Hematopoietic multipotent progenitor cell treated with erythropoietin and hydrocortisone succinate and interleukin-3 and kit ligand, for 17 days (in vitro differentiated cells): ENCODE data around the gene GFRA1.

Experiments used
- DNase-seq: peaks from one replicate; pipeline ENCODE4 v3.0.0-alpha.2; 2015; ENCODE audit warnings: low spot score

The GFRA1 gene

DNA sequence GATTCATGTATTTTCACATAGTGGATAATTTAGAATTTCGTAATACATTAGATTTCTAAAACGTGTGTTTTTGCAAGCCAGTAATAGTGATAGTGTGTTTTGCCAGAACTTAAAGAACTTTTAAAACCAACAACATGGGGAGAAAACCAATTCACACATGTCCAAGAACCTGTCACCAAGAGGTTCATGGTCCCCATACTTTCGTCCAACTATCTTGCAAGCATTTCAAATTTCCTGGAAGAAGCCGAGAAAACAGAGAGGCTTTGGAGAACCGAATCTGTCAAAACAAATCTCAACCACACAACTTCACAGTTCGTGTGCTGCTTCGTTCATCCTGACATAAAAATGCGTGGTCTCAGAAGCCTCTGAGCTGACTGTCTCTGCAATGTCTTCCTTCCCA, 31.9 kb downstream of the GFRA1 start:
- no peak for DNase-seq

DNA sequence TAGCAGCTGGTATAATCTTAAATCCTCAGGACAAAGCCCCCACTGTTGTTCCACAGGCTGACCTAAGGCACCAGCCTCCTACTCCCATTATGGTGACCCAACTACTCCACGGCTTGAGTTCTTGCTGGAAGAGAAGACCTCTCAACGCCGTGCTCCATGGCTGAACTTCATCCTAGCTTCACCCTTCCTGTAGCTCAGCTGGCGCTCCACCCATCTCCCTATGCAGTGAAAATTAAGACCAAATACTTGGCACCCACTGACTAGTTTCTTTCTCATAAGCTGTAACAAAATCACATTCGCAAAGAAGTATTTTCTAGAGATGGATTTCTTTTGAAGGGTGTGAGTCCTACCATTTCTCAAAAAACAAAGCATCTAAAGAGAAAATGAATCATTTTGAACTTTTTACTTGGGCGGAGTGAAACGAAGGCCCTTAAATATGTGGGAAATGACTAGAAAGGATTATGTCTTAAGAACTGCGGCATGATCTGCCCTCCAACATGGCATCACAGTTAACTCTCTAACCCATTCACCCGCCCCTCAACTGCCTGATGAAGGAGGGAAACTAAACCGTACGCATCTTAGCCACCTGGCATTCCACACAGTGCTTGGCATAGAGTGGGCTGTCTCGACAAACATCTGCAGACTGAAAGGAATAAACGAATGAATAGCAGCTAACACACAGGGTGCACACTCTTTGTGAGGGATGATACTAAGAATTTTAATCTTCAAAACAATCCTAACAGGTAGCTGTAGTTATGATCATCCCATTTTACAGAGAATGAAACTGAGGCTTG, 32.7 kb downstream of the GFRA1 start:
- no peak for DNase-seq

DNA sequence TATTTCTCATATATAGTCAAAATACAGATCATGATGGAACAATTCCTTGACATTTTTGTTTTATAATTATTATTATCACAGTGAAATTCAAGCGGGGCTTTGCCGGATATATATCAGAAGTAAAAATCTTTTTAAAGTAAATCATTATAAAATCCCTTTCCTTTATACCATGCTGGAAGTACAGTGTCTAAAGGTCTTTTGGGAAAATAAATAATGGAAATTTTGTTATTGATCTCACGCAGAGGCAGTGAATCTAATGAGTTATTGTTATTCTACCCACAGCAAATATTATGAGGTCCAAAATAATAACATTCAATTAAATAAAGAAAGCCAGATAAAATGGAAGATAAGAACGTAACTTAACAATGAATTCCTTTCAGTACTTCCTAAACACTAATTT, 33.8 kb downstream of the GFRA1 start:
- DNase-seq = no peak

DNA sequence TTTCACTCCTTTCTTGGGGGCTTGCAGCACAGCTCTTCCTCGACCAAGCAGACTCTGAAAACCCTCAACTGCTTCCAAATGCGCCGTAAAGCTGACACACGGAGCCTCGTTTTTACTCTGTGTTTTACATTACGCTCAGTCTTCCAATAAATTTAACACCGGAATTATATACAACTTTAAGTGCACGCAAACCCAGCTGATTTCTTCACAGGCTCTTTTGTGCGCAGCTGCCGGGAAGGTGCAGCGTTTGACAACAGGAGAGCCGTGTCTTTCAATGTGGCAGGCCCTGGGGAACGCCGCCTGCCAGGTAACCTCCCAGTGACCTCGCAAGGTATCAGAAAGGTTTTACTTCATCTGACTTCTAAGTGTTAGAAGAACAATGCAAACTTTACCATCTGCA, 35.0 kb downstream of the GFRA1 start:
- DNase-seq = no peak

DNA sequence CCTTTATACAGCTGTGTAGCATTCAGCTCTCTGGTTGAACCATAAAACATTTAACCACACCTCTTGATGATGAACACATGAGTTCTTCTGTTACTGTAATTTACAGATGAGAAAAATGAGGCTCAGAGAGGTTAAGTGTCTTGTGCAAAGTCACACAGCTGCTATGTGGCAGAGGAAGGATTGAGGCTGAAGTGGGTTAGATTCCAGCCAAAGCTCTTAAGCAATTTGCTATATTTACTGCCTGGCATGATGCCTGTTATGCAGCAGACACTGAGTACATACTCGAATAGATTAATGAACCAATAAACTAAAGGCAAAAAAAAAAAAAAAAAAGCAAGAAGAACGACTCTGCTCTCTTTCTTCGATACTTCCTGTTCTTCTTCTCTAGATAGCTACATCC, 35.7 kb downstream of the GFRA1 start:
- DNase-seq = no peak

DNA sequence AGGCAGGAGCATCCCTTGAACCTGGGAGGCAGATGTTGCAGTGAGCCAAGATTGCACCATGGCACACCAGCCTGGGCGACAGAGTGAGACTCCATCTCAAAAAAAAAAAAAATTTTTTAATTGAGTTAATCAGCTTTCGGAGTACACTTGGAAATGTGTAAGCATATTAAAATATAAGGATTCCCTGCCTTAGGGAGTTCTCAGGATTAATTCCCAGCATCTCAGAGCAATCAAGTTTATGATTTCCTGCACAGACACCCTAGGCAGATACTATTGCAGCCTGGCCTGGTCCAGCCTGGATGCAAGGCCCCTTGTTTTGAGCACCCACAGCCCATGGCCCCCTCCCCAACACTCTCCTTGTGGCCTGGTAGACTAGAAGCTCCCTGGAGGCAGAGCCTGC, 39.8 kb downstream of the GFRA1 start:
- no peak for DNase-seq

DNA sequence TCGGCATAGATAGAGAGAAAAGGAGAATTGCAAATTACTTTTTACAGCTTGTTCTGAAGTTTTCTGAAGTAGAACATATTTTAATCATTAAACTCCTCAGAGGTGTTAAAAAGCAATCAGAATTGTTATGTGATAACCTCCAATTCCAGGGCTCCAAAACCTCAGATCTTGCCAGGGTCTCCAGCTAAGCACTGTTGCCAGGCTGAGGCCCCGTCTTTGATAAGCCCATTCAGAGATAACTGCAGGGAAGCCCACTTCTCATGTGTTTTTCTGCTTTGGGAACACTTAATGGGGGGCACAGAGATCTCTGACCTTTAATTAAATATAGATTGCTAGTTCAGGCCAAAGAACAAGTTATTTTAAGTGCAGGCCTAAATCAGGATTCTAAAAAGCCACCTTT, 40.4 kb downstream of the GFRA1 start:
- no peak for DNase-seq

DNA sequence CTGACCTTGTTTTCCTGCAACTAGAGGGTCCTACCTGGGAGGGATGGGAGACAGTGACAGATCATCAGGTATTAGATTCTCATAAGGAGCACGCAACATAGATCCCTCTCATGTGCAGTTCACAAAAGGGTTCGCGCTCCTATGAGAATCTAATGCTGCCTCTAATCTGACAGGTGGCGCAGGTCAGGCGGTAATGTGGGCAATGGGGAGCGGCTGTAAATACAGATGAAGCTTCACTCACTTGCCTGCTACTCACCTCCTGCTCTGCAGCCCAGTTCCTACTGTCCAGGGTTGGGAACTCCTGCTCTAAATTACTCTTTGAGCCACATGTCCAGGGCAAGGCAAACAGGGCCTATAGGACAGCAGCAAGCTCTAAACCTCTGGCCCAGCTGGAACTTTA, 46.2 kb downstream of the GFRA1 start:
- no peak for DNase-seq

DNA sequence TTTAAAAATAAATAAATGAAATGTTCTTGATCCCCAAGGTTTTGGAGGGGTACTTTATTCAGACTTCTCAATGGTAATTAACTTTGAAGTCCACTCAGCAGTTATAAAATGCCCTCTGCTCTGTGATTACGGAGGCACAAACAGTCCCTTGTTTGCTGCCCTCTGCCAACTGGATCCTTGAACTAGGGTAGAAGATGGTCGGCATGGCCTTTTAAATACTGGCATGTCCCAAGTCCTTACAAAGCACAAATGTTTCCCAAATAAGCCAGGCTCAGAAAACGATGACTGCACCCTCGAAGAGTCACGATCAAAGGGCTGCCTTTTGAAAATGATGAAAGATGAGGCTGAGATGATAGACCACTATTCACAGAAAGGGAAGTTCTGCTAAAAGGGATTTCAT, 47.0 kb downstream of the GFRA1 start:
- DNase-seq = no peak

DNA sequence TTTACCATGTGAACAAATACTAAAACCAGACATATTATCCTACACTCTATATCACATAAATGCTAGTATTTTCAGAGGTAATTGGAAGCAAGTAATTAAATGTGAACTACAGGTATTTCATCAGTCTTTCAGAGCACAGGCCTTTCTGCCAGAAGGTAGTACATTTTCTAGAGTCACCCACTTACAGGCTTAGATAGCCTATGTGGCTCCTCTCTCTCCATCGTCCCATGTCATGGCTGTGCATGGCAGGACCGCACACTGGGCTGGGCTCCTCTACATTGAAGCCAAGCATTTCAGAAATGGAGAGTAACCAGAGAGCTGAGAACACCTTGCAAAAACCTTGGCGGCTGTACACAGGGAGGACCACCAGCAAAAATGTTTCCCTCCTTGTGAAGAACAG, 49.7 kb downstream of the GFRA1 start:
- DNase-seq = no peak

DNA sequence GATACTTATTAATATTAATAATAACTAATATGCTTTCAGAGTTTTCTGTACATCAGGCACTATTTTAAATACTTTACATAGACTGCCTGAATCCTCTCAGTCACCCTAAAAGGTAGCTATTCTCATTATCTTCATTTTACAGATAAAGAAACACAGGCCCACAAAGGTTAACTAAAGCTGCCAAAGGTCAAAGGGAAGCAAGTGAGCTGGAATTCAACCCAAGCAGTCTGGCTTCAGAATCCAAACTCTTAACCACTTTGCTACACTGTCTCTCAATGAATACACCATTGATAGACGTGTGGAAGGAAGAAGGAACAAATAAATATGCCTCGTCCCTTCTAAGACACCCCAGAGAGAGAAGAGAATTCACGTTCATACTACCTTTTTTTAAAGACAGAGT, 52.0 kb downstream of the GFRA1 start:
- no peak for DNase-seq

DNA sequence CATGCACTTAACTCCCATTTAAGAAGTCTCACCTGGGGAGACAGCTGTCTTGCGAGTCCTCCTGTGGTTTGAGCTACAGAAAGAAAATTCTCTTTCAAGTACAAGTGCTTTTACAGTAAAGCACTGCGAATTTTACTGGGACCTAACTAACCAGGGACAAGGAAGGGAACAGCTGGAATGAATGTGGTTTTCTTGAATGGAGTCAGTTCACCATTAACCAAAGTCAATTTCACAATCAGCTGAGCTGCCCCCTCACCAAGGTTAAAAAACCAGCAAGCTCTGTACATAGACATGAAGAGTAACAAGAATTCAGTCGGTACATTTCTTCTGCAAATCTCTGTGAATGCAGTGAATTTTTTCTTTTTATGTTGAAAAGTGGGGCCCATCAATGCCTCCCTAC, 56.3 kb downstream of the GFRA1 start:
- no peak for DNase-seq

DNA sequence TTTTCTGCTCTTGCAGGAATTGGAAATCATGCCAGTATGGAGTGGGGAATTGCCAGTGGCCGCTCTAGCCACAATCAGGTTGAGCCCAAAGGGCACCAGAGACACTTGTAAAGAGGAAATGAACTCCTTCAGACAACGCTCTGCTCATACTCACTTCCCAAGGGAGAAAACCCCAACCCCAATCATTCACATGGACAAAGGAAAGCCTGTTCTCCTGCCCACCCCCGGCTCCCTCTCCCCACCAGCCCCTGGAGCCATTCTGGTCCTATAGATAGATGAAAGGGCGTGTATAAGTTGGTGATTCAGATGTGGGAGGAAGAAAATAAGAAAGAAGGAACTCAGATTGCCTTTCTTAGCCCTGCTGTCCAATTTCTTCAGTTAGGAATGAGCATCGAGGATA, 57.4 kb downstream of the GFRA1 start:
- no peak for DNase-seq

DNA sequence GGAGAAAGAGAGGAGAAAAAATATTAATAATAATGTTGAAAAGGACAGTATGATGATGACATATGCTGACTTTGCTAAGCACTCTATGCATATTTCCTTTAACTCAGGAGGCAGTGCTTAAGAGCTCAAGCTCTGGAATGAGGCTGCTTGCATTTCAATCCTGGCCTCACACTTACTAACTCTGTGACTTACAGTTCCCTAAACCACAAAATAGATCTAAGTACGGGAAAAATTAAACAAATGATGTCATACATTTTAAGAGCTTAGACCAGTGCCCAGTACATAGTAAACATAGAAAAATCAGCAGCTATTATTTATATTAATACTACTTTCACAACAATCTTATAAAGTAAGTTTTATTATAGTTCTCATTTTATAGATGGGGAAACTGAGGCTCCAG, 61.3 kb downstream of the GFRA1 start:
- DNase-seq = no peak

DNA sequence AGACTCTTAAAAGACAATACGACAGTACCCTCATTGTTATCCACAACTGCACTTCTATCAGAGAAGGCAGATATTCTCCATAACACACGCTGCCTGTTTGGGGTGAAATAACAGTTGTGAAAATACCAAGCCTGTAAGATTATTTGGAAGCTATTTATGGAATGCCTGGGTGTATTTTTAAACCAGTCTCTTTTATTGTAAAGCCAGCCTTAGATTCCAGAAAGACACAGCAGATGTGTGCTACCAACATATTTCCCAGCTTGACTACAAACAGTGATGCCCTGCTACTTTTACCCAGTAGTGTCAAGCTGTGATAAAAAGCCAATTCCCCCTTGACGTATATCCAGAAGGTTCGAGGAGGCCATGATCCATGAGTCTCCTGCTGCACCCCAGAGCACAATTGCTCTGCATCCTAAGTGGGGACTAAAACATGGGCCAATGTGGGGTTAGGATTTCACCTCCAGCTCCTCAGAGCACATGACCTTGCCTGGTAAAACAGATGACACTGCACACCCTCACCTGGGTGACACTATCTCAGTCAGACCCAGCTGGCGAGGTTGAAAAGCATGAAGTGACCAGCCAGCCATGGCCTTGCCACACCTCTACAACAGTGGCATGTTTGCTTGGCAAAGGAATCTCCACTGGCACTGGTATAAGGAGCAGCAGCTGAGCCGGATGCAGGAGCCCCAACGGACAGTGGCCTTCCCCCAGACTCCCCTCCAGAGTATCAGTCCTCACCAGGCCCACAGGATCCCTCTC, 62.2 kb downstream of the GFRA1 start:
- DNase-seq = no peak

DNA sequence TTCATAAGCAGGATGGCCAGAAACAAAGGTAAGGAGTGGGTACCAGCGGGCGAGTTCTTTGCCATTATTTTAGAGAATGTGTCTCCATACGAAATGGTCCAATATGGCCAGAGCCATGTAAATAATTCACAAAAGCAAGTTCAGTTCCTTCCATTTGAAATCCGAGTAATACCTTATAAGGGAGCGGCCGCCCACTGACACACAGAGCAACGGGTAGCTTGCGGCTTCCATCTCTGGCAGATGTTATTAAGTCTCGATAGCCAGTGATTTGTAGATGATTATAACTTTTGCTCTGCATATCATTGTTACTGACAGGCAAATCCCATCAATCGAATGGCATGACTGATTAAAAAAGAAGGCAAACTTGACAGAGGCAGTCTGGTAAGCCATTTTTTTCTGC, 63.2 kb downstream of the GFRA1 start:
- no peak for DNase-seq

DNA sequence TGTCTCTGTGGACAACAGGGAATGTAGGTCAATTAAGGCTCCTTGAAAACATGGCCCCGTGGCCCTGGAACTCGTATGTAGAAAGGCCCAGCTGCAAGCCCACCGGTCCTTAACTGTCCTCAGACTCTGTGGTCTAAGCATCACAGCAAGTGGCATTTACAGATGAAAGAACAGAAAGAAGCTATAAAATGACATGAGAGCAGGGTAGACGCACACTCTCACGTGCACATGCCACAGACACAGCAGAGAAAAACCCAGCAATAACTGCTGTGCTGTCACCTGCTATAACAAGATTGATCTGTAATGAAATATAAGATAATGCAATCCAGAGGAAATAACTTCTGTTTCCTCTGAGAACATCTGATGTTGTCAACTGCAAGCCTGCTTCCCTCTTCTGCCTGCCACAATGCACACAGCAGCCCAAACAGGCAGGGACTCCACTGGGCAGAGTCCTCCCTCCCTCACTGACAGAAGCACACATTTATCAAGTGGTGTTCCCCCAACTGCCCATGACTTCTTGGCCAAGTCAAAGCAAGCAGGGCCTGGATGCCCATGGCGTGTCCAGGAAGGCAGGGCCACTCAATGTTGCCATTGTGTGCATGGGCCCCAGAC, 63.9 kb downstream of the GFRA1 start:
- no peak for DNase-seq

DNA sequence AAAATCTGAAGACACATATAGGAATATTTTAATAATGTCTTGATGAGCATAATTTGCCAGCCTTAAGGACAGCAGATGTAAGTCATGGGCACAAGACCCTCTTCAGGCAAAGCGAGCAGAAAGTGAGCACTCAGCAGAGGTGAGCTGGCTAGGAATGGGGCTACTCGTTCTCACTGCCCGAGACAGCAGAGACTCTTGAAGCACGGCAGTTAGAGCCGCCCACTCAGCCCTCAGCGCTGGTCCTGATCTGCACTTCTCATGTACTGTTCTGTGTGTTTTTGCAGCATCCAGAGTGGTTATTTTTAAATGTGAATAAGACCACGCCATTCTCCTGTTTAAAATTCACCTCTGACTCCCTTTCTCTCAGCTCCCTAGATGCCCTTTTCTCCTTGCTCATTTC, 65.3 kb downstream of the GFRA1 start:
- no peak for DNase-seq

DNA sequence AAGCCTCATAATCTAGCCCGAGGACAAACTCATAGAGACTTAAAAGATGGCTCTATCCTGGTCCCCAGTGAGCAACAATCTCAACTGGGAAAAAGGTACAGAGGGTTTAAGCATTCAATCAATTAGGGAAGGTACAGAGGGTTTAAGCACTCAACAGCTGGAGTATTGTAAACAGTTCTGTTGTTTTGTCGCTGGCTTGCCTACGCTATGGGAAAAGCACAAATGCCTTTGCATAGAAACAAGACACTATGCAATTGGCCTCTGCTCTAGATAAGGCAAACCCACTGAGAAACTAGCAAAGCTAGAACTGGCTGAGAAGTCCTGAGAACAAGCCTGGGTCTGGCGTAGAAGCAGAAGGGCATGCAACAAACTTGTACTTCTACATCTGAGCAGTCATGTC, 69.3 kb downstream of the GFRA1 start:
- no peak for DNase-seq

DNA sequence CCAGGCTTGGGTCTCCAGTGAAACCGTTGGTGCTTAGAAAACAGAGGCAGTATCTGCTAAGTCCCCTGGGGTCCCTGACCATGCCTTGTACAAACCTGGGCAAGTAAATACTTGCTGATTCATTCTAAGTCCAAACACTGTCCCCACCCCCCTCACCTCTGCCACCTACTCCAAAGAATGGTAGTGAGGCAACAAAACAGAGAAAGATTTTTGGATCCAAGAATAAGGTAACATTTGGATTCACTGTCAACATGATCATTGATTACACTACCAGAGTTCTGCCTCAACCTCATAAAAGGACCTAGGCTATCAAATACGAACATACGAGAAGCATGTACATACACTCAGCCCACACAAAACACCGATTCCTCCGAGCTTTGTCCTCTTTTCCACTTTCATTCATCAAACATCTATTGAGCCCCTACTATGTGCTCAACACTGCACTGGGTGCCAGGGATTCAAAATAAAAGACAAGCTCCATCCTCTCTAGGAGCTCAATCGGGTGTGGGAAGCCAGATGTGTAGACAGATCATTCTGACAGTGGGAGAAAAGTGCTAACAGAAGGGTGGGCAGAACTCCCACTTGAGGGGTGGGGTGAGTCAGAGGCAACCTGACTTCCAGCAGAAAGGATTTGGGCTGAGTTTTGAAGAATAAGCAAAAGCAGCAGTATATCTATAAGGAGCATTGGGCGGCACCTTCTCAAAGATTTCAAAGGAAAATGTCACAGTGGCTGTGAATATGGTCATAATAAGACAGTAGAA, 71.2 kb downstream of the GFRA1 start:
- DNase-seq = no peak

DNA sequence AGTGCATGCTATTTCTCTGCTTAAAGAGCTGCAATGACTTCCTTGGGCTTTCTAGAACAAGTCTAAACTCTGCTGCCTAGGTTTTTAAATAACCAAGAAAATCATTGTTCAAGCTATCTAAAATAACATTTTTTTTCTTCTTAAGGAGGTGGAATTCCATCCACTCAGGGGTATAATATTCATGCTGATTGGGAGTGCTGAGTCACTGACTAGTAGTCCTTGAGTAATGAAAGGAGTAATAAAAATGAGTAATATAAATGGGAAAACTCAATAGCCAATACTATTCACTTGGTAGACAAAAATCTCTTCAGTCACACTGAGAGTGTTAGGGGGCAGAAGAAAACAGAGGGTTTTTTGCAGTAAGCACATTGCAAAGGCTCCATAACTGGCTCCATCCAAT, 72.0 kb downstream of the GFRA1 start:
- no peak for DNase-seq

DNA sequence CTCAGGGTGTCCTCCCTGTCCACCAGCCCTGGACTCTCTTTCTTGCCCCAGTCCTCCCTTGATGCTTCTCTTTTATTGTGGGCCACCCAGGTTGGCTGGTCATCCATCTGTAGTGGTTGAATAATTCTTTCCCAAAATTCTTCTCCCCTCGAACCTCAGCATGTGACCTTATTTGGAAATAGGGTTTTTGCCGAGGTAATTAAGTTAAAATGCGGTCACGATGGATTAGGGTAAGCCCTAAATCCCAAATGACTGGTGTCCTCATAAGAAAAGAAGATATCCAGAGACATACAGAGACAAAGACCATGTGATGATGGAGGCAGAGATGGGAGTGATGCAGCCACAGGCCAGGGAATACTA, 74.3 kb downstream of the GFRA1 start:
- no peak for DNase-seq
